NCI-H1417 (cell line): ENCODE results near the gene ANKMY1.
A peak's percentile ranks its signal among the peaks of the same experiment; 100 is the strongest.

Source experiments
- DNase-seq, 3 experiments: peaks; one replicate each; lab custom pipeline; 2025; lab: John Stamatoyannopoulos, UW

Gene ANKMY1

GRCh38 chr2:240557808-240558207, at the start of gene ANKMY1:
Gene ANKMY1, minus strand, starts transcription at chr2:240557988. Its CDS starts 653 bp downstream, at chr2:240557335.
- no peak for DNase-seq

GRCh38 chr2:240605867-240606743, 48.3 kb upstream of the ANKMY1 start:
- no peak for DNase-seq

- DNase-seq = no peak
Measured at GRCh38 chr2:240604939-240605716, 47.3 kb upstream of the ANKMY1 start.

GRCh38 chr2:240604291-240604938, 46.6 kb upstream of the ANKMY1 start:
- peak in 1 of 3 experiments; percentile 63 for DNase-seq

GRCh38 chr2:240603846-240604245, 46.1 kb upstream of the ANKMY1 start:
- DNase-seq = no peak

- DNase-seq = no peak
Measured at GRCh38 chr2:240603081-240603835, 45.5 kb upstream of the ANKMY1 start.

- DNase-seq = no peak
Measured at GRCh38 chr2:240602266-240603050, 44.7 kb upstream of the ANKMY1 start.

- DNase-seq = no peak
Measured at GRCh38 chr2:240601831-240602160, 44.0 kb upstream of the ANKMY1 start.

GRCh38 chr2:240601061-240601830, 43.5 kb upstream of the ANKMY1 start:
- no peak for DNase-seq

GRCh38 chr2:240600451-240600961, 42.7 kb upstream of the ANKMY1 start:
- DNase-seq = no peak

GRCh38 chr2:240599141-240599583, 41.4 kb upstream of the ANKMY1 start:
- DNase-seq = no peak

GRCh38 chr2:240598311-240598911, 40.6 kb upstream of the ANKMY1 start:
- no peak for DNase-seq

- DNase-seq = no peak
Measured at GRCh38 chr2:240597419-240598181, 39.8 kb upstream of the ANKMY1 start.

GRCh38 chr2:240597054-240597418, 39.2 kb upstream of the ANKMY1 start:
- DNase-seq = no peak

- DNase-seq = no peak
Measured at GRCh38 chr2:240596491-240596931, 38.7 kb upstream of the ANKMY1 start.

GRCh38 chr2:240596080-240596460, 38.3 kb upstream of the ANKMY1 start:
- DNase-seq = no peak

- DNase-seq = peak in 1 of 3 experiments; percentile 3
Measured at GRCh38 chr2:240595381-240596079, 37.7 kb upstream of the ANKMY1 start.
